ENCODE measurements around the gene SLC12A5. TPM values are rescaled to one million over a fixed set of nuclear protein-coding genes. Genes with fewer than 3 reads are reported as not detected.

The SLC12A5 gene
- total and polyA plus RNA-seq, 9 of the 15 experiments (the other 6 are each of a cell fraction or from before 2014, with no cell fraction given): 0.36 to 7.5 (median 2.1) TPM

GRCh38 chr20:46089167-46089416, 60.1 kb downstream of the SLC12A5 start (continued):
- TF ChIP-seq ZBTB34 (CRISPR knock-in tag; IDR thresholded peaks at IDR 0.05): no peak
- peak; percentile 63; the same call in 1 of the 2 replicates for TF ChIP-seq BCOR (IDR thresholded peaks at IDR 0.05)
- TF ChIP-seq, protein P1, sequence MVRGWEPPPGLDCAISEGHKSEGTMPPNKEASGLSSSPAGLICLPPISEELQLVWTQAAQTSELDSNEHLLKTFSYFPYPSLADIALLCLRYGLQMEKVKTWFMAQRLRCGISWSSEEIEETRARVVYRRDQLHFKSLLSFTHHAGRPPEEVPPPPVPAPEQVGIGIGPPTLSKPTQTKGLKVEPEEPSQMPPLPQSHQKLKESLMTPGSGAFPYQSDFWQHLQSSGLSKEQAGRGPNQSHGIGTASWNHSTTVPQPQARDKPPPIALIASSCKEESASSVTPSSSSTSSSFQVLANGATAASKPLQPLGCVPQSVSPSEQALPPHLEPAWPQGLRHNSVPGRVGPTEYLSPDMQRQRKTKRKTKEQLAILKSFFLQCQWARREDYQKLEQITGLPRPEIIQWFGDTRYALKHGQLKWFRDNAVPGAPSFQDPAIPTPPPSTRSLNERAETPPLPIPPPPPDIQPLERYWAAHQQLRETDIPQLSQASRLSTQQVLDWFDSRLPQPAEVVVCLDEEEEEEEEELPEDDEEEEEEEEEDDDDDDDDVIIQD (CRISPR knock-in tag; IDR thresholded peaks at IDR 0.05): no peak
- no peak for TF ChIP-seq BCL6 (CRISPR knock-in tag; IDR thresholded peaks at IDR 0.05)
- 0 out of 2 replicates have a peak, but pooled peaks have one; percentile 18 for TF ChIP-seq REST (IDR thresholded peaks at IDR 0.05; ENCODE audit: borderline replicate concordance)
- no peak for TF ChIP-seq REST (CRISPR knock-in tag; IDR thresholded peaks at IDR 0.05; ENCODE audit: low read depth)
- TF ChIP-seq TCF7L2 (IDR thresholded peaks at IDR 0.05; ENCODE audit: low read depth, low read length): no peak
- TF ChIP-seq NFIX (CRISPR knock-in tag; IDR thresholded peaks at IDR 0.05; ENCODE audit: low read depth): no peak
- peak; percentile 52; the same call in 1 of the 2 replicates for TF ChIP-seq SAFB (IDR thresholded peaks at IDR 0.05; ENCODE audit: borderline replicate concordance, low read depth, low read length)
- peak in 2 of 3 experiments; percentile 20 to 49; a peak in 3 of 6 replicates for TF ChIP-seq ZBTB11 (CRISPR knock-in tag; IDR thresholded peaks at IDR 0.05)
- TF ChIP-seq ZNF146 (CRISPR knock-in tag; IDR thresholded peaks at IDR 0.05; ENCODE audit: unreplicated experiment): no peak
- 0 out of 2 replicates have a peak, but pooled peaks have one; percentile 25 for TF ChIP-seq USF1 (CRISPR knock-in tag; IDR thresholded peaks at IDR 0.05)
- TF ChIP-seq ZBTB1 (CRISPR knock-in tag; IDR thresholded peaks at IDR 0.05; ENCODE audit: borderline replicate concordance, low read depth): peak; percentile 97

All from K562 (cell line).